HCT116 (cell line): ENCODE results near the gene EID1. TPM values are rescaled to one million over a fixed set of nuclear protein-coding genes. Genes with fewer than 3 reads are reported as not detected.

Source experiments
- ATAC-seq: fragments of 200-7000 bp; cut with Tn5 transposase; 2 replicates; pipeline ENCODE4 v1.9.1; 2020; ENCODE audit warnings: mild to moderate bottlenecking, moderate library complexity
- BruUV-seq: library from RNA; stranded (reverse); fragments of 400-500 nt; replicated peaks from 2 replicates; lab custom pipeline; 2021; lab: Mats Ljungman, UMichigan
- CTCF ChIA-PET: fragments of 300-600 bp; sonication (Branson Sonifier 250); formaldehyde crosslinking; loops from one replicate; lab custom pipeline; 2021; ENCODE audit warnings: antibody characterized with exemption; lab: Charles Lee
- POLR2A ChIA-PET: fragments of 300-600, 350-600 bp; sonication (Branson Sonifier 250); formaldehyde crosslinking; loops from one replicate; lab custom pipeline; 2021; ENCODE audit warnings: antibody characterized with exemption; lab: Charles Lee
- RAD21 ChIA-PET, 2 experiments: fragments of 300-600 bp; sonication (Branson Sonifier 250); formaldehyde crosslinking; loops; one replicate each; lab custom pipeline; 2023; ENCODE audit warnings: low total read pairs in 2 of 2; ENCODE audit not compliant: uncharacterized antibody in 2 of 2, unreplicated experiment in 2 of 2, low non-redundant PET in 1 of 2; lab: Charles Lee
- DNase-seq: peaks from one replicate; pipeline ENCODE4 v3.0.0-alpha.2; 2010; ENCODE audit warnings: low read depth, low spot score
- H2AFZ ChIP-seq: fragments of 200-600 bp; shearing (Covaris generic), sonication (generic); 2 replicates; pipeline ENCODE4 v1.6.1; 2017; ENCODE audit warnings: low read depth, mixed run types, mixed read lengths, antibody characterized with exemption, low read length; ENCODE audit not compliant: poor library complexity, severe bottlenecking
- H3K27ac ChIP-seq: 2 replicates; pipeline ENCODE4 v1.5.1; 2012; ENCODE audit warnings: low read depth, low read length
- H3K27me3 ChIP-seq: fragments of 200-600 bp; sonication (generic); 2 replicates; pipeline ENCODE4 v1.6.1; 2016; ENCODE audit warnings: mixed run types, low read length, mixed read lengths; ENCODE audit not compliant: insufficient read depth
- H3K36me3 ChIP-seq, 2 experiments: fragments of 200-500 bp in 1 of 2; fragments of 200-600 bp in 1 of 2; sonication (Bioruptor generic) in 1 of 2; sonication (generic) in 1 of 2; 2 replicates each; pipeline versions ENCODE4 v1.5.1 to v1.6.1; 2014 to 2016; ENCODE audit warnings: low read length in 2 of 2, inconsistent platforms in 1 of 2, mixed read lengths in 1 of 2, mixed run types in 1 of 2; ENCODE audit not compliant: insufficient read depth in 2 of 2, control insufficient read depth in 1 of 2
- H3K4me1 ChIP-seq, 2 experiments: fragments of 200-600 bp in 1 of 2; sonication (generic) in 1 of 2; 2 replicates each; pipeline versions ENCODE4 v1.5.1 to v1.6.1; 2012 to 2017; ENCODE audit warnings: low read length in 2 of 2, inconsistent platforms in 1 of 2, mild to moderate bottlenecking in 1 of 2, mixed read lengths in 1 of 2, mixed run types in 1 of 2, moderate library complexity in 1 of 2; ENCODE audit not compliant: insufficient read depth in 2 of 2, control insufficient read depth in 1 of 2
- H3K4me2 ChIP-seq: fragments of 200-600 bp; sonication (generic); 2 replicates; pipeline ENCODE4 v1.6.1; 2017; ENCODE audit warnings: mixed run types, low read length, mixed read lengths
- H3K4me3 ChIP-seq, 2 experiments: fragments of 200-600 bp in 1 of 2; sonication (generic) in 1 of 2; replicated peaks in 1 of 2; 2 replicates each; pipeline ENCODE4 v1.5.1; 2011 to 2016; ENCODE audit warnings: low read length in 2 of 2, control low read depth in 1 of 2, low read depth in 1 of 2, mild to moderate bottlenecking in 1 of 2, mixed read lengths in 1 of 2, mixed run types in 1 of 2
- H3K79me2 ChIP-seq: fragments of 200-600 bp; sonication (generic); 2 replicates; pipeline ENCODE4 v1.6.1; 2017; ENCODE audit warnings: mild to moderate bottlenecking, mixed run types, low read length, moderate library complexity, mixed read lengths; ENCODE audit not compliant: insufficient read depth
- H3K9ac ChIP-seq: fragments of 200-600 bp; sonication (generic); 2 replicates; pipeline ENCODE4 v1.6.1; 2016; ENCODE audit warnings: low read length, mixed read lengths
- H3K9me2 ChIP-seq: fragments of 200-600 bp; sonication (generic), shearing (Covaris generic); 2 replicates; pipeline ENCODE4 v1.6.1; 2017; ENCODE audit warnings: mixed run types, mild to moderate bottlenecking, moderate library complexity; ENCODE audit not compliant: insufficient read depth
- H3K9me3 ChIP-seq, 2 experiments: fragments of 200-500 bp in 1 of 2; fragments of 200-600 bp in 1 of 2; sonication (Bioruptor generic) in 1 of 2; sonication (generic) in 1 of 2; 2 replicates each; pipeline ENCODE4 v1.6.1; 2014 to 2017; ENCODE audit warnings: low read length in 2 of 2, mixed read lengths in 2 of 2, inconsistent platforms in 1 of 2, low read depth in 1 of 2, mild to moderate bottlenecking in 1 of 2, mixed run types in 1 of 2, moderate library complexity in 1 of 2; ENCODE audit not compliant: control insufficient read depth in 1 of 2, insufficient read depth in 1 of 2
- H4K20me1 ChIP-seq: fragments of 200-600 bp; sonication (generic), shearing (Covaris generic); 2 replicates; pipeline ENCODE4 v1.6.1; 2017; ENCODE audit warnings: mixed run types, mild to moderate bottlenecking, moderate library complexity; ENCODE audit not compliant: insufficient read depth
- CBX3 ChIP-seq: IDR thresholded peaks from 2 replicates; pipeline ENCODE4 v1.6.1; 2012; ENCODE audit warnings: low read depth
- CEBPB ChIP-seq: IDR thresholded peaks from 2 replicates; pipeline ENCODE4 v1.6.1; 2012; ENCODE audit warnings: low read depth
- EGR1 ChIP-seq: IDR thresholded peaks from 2 replicates; pipeline ENCODE4 v1.6.1; 2012; ENCODE audit warnings: low read depth
- ELF1 ChIP-seq: IDR thresholded peaks from 2 replicates; pipeline ENCODE4 v1.6.1; 2012; ENCODE audit warnings: low read depth, borderline replicate concordance
- EZH2 ChIP-seq: fragments of 200-600 bp; sonication (generic); IDR thresholded peaks from 2 replicates; pipeline ENCODE4 v1.6.1; 2017; ENCODE audit warnings: antibody characterized with exemption, mixed run types
- FOSL1 ChIP-seq: IDR thresholded peaks from 2 replicates; pipeline ENCODE4 v1.6.1; 2012; ENCODE audit warnings: low read depth
- MAX ChIP-seq: IDR thresholded peaks from 2 replicates; pipeline ENCODE4 v1.6.1; 2012
- POLR2A ChIP-seq: IDR thresholded peaks from 2 replicates; pipeline ENCODE4 v1.7.0; 2011; ENCODE audit warnings: borderline replicate concordance; ENCODE audit not compliant: insufficient read depth, insufficient read length; ENCODE audit errors: extremely low read depth
- POLR2AphosphoS5 ChIP-seq: IDR thresholded peaks from 2 replicates; pipeline ENCODE4 v1.6.1; 2011; ENCODE audit warnings: mild to moderate bottlenecking, low read depth, low read length, moderate library complexity
- RAD21 ChIP-seq: IDR thresholded peaks from 2 replicates; pipeline ENCODE4 v1.6.1; 2012; ENCODE audit warnings: low read depth, mild to moderate bottlenecking
- SP1 ChIP-seq: IDR thresholded peaks from 2 replicates; pipeline ENCODE4 v1.6.1; 2012; ENCODE audit warnings: low read depth
- SRF ChIP-seq: IDR thresholded peaks from 2 replicates; pipeline ENCODE4 v1.6.1; 2012; ENCODE audit warnings: low read depth
- TCF7L2 ChIP-seq: IDR thresholded peaks from 2 replicates; pipeline ENCODE4 v1.7.0; 2011; ENCODE audit warnings: borderline replicate concordance, inconsistent platforms; ENCODE audit not compliant: insufficient read depth, insufficient read length; ENCODE audit errors: extremely low read depth
- YY1 ChIP-seq: IDR thresholded peaks from 2 replicates; pipeline ENCODE4 v1.6.1; 2011; ENCODE audit warnings: low read length, low read depth, moderate library complexity, mild to moderate bottlenecking; ENCODE audit not compliant: insufficient replicate concordance; ENCODE audit errors: extremely low read depth
- ZFX ChIP-seq: fragments of 450-650 bp; IDR thresholded peaks from 2 replicates; pipeline ENCODE4 v1.6.1; 2017
- ZNF274 ChIP-seq: fragments of 200-500 bp; sonication (Bioruptor generic); IDR thresholded peaks from 2 replicates; pipeline ENCODE4 v1.6.1; 2014; ENCODE audit warnings: mild to moderate bottlenecking, low read depth, low read length, inconsistent platforms
- intact Hi-C: fragments of 100-400 bp; cut with micrococcal nuclease; formaldehyde crosslinking; loops from 2 replicates; pipeline ENCODE4 v1.10.0; 2022
- total RNA-seq: library from RNA; stranded (reverse); gene quantifications from one replicate; pipeline ENCODE4 v1.2.1, GENCODE V29; 2021; ENCODE audit not compliant: unreplicated experiment
- TF ChIP-seq, protein P1 (sequence below): IDR thresholded peaks from 2 replicates; pipeline ENCODE4 v1.6.1; 2011; ENCODE audit warnings: mild to moderate bottlenecking, low read length, moderate library complexity; ENCODE audit not compliant: insufficient replicate concordance; ENCODE audit errors: extremely low read depth
- TF ChIP-seq, protein P2 (sequence below), 3 experiments: fragments of 200-600 bp in 1 of 3; sonication (generic) in 1 of 3; IDR thresholded peaks in 2 of 3; conservative IDR thresholded peaks in 1 of 3; 2 replicates each; pipeline ENCODE4 v1.5.1; 2012 to 2017; ENCODE audit warnings: low read depth in 2 of 3, low read length in 2 of 3, antibody characterized with exemption in 1 of 3, borderline replicate concordance in 1 of 3, control low read depth in 1 of 3, mild to moderate bottlenecking in 1 of 3, mixed read lengths in 1 of 3, mixed run types in 1 of 3, moderate library complexity in 1 of 3; ENCODE audit not compliant: insufficient read depth in 1 of 3
- TF ChIP-seq, protein P3 (sequence below): IDR thresholded peaks from 2 replicates; pipeline ENCODE4 v1.6.1; 2012; ENCODE audit warnings: low read depth

EID1 gene
- total RNA-seq, 1 experiment from 2014 or later, result 68.6 TPM

GRCh38 chr15:48868023-48868422 lies 9.9 kb upstream of the EID1 start:
- Histone ChIP-seq H3K79me2 (no peaks in the 10 kb centered on the region), H3K9ac (no peak overlapping the region), H3K4me2 (no peak overlapping the region)
- no peak for ATAC-seq
- TF ChIP-seq MAX (no peak), POLR2AphosphoS5 (no peak), ELF1 (no peak), CBX3 (no peak), TCF7L2 (no peak), FOSL1 (no peak), EZH2 (no peak), YY1 (no peak), EGR1 (no peak), SP1 (no peak), RAD21 (no peak), POLR2A (no peak), ZFX (no peak), CEBPB (no peak), SRF (no peak), ZNF274 (no peak)
- TF ChIP-seq, protein P1, sequence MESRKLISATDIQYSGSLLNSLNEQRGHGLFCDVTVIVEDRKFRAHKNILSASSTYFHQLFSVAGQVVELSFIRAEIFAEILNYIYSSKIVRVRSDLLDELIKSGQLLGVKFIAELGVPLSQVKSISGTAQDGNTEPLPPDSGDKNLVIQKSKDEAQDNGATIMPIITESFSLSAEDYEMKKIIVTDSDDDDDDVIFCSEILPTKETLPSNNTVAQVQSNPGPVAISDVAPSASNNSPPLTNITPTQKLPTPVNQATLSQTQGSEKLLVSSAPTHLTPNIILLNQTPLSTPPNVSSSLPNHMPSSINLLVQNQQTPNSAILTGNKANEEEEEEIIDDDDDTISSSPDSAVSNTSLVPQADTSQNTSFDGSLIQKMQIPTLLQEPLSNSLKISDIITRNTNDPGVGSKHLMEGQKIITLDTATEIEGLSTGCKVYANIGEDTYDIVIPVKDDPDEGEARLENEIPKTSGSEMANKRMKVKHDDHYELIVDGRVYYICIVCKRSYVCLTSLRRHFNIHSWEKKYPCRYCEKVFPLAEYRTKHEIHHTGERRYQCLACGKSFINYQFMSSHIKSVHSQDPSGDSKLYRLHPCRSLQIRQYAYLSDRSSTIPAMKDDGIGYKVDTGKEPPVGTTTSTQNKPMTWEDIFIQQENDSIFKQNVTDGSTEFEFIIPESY, result no peak
- TF ChIP-seq, protein P2, sequence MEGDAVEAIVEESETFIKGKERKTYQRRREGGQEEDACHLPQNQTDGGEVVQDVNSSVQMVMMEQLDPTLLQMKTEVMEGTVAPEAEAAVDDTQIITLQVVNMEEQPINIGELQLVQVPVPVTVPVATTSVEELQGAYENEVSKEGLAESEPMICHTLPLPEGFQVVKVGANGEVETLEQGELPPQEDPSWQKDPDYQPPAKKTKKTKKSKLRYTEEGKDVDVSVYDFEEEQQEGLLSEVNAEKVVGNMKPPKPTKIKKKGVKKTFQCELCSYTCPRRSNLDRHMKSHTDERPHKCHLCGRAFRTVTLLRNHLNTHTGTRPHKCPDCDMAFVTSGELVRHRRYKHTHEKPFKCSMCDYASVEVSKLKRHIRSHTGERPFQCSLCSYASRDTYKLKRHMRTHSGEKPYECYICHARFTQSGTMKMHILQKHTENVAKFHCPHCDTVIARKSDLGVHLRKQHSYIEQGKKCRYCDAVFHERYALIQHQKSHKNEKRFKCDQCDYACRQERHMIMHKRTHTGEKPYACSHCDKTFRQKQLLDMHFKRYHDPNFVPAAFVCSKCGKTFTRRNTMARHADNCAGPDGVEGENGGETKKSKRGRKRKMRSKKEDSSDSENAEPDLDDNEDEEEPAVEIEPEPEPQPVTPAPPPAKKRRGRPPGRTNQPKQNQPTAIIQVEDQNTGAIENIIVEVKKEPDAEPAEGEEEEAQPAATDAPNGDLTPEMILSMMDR (IDR thresholded peaks at IDR 0.05 in 2 of 3, conservative IDR thresholded peaks at IDR 0.05 in 1 of 3; ENCODE audit: borderline replicate concordance in 1 of 3, insufficient read depth in 1 of 3, low read depth in 2 of 3, low read length in 2 of 3), result no peak
- TF ChIP-seq, protein P3, sequence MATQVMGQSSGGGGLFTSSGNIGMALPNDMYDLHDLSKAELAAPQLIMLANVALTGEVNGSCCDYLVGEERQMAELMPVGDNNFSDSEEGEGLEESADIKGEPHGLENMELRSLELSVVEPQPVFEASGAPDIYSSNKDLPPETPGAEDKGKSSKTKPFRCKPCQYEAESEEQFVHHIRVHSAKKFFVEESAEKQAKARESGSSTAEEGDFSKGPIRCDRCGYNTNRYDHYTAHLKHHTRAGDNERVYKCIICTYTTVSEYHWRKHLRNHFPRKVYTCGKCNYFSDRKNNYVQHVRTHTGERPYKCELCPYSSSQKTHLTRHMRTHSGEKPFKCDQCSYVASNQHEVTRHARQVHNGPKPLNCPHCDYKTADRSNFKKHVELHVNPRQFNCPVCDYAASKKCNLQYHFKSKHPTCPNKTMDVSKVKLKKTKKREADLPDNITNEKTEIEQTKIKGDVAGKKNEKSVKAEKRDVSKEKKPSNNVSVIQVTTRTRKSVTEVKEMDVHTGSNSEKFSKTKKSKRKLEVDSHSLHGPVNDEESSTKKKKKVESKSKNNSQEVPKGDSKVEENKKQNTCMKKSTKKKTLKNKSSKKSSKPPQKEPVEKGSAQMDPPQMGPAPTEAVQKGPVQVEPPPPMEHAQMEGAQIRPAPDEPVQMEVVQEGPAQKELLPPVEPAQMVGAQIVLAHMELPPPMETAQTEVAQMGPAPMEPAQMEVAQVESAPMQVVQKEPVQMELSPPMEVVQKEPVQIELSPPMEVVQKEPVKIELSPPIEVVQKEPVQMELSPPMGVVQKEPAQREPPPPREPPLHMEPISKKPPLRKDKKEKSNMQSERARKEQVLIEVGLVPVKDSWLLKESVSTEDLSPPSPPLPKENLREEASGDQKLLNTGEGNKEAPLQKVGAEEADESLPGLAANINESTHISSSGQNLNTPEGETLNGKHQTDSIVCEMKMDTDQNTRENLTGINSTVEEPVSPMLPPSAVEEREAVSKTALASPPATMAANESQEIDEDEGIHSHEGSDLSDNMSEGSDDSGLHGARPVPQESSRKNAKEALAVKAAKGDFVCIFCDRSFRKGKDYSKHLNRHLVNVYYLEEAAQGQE, result no peak
- TF ChIP-seq, all 23 proteins: peak for 0
- intact Hi-C loops, result loop anchor here (5.0 kb wide), 1 partner anchor 179 kb away; the partner anchor contains the start of gene SECISBP2L
- RAD21 ChIA-PET, result no interaction called here
- no TSS peak for BruUV-seq
- H3K27me3 ChIP-seq, result no peaks in the 10 kb centered on the region
- H3K27ac ChIP-seq, result no peak overlapping the region
- no peaks in the 10 kb centered on the region for H3K9me3 ChIP-seq
- no peak overlapping the region for H2AFZ ChIP-seq
- DNase-seq, result no peak
- no peaks in the 10 kb centered on the region for H4K20me1 ChIP-seq
- peaks cover 0 to 6% of the 10 kb centered on the region in 2 experiments; a peak in 3 of 4 replicates for H3K4me1 ChIP-seq
- no peaks in the 10 kb centered on the region for H3K36me3 ChIP-seq
- POLR2A ChIA-PET, result interaction anchor here (1.5 kb wide), 1 partner anchor 10 kb away, joined by 3 read pairs; the partner anchor contains the start of gene EID1
- H3K4me3 ChIP-seq, result no peak overlapping the region
- H3K9me2 ChIP-seq, result no peaks in the 10 kb centered on the region
- CTCF ChIA-PET, result no interaction called here
